PC-9 (cell line): ENCODE data around the gene TSHZ2.

Source experiments
- EZH2 ChIP-seq: fragments of 200-600 bp; sonication (generic); IDR thresholded peaks from 2 replicates; pipeline ENCODE4 v1.8.0; 2017; ENCODE audit warnings: antibody characterized with exemption, low read depth
- TF ChIP-seq, protein P1 (sequence below): fragments of 200-600 bp; sonication (generic); conservative IDR thresholded peaks from 2 replicates; pipeline ENCODE4 v1.6.1; 2017; ENCODE audit warnings: mixed run types, antibody characterized with exemption, mild to moderate bottlenecking, moderate library complexity

DNA sequence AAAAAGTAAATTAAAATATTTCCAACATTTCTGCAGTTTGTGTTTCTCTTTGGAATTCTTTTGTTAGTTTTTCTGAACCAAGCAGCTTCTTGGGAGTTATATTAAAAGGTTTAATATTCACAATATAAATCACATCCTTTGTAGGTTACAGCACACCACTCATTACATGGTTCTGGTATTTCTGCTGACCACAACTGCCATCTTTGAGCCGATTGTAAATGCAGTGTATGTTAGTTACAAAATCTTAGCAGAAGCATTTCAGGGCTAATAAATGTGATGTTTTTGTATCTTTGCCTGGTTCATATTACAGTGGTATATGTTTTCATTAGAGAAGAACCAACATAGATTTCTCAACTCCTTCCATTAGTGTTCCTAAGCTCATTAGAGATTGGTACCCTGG, 19.1 kb upstream of the TSHZ2 start:
- TF ChIP-seq, protein P1, sequence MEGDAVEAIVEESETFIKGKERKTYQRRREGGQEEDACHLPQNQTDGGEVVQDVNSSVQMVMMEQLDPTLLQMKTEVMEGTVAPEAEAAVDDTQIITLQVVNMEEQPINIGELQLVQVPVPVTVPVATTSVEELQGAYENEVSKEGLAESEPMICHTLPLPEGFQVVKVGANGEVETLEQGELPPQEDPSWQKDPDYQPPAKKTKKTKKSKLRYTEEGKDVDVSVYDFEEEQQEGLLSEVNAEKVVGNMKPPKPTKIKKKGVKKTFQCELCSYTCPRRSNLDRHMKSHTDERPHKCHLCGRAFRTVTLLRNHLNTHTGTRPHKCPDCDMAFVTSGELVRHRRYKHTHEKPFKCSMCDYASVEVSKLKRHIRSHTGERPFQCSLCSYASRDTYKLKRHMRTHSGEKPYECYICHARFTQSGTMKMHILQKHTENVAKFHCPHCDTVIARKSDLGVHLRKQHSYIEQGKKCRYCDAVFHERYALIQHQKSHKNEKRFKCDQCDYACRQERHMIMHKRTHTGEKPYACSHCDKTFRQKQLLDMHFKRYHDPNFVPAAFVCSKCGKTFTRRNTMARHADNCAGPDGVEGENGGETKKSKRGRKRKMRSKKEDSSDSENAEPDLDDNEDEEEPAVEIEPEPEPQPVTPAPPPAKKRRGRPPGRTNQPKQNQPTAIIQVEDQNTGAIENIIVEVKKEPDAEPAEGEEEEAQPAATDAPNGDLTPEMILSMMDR = no peak
- no peak for TF ChIP-seq EZH2
